ENCODE measurements around the gene ALG3.
"Not testable (repeated sequence)": the region's sequence is repeated elsewhere in the genome, so short reads cannot be mapped to it uniquely, and the experiment has no call there.

- not testable (repeated sequence) for TF ChIP-seq EZH2phosphoT487 (IDR thresholded peaks at IDR 0.05; ENCODE audit: insufficient read depth, low read depth); EZH2 (IDR thresholded peaks at IDR 0.05; ENCODE audit: insufficient read depth, poor library complexity, severe bottlenecking)
Observed at GRCh38 chr3:184267249-184267648, 18.5 kb upstream of the ALG3 start.

Measured in GM23248 (cell line).